LNCAP (cell line): ENCODE results near the gene PROSER3.

ENCODE experiments used
- TF ChIP-seq, protein P1 (sequence below): fragments of 450-650 bp; IDR thresholded peaks from 2 replicates; pipeline ENCODE4 v1.5.1; 2017; ENCODE audit warnings: mild to moderate bottlenecking

PROSER3 gene

DNA sequence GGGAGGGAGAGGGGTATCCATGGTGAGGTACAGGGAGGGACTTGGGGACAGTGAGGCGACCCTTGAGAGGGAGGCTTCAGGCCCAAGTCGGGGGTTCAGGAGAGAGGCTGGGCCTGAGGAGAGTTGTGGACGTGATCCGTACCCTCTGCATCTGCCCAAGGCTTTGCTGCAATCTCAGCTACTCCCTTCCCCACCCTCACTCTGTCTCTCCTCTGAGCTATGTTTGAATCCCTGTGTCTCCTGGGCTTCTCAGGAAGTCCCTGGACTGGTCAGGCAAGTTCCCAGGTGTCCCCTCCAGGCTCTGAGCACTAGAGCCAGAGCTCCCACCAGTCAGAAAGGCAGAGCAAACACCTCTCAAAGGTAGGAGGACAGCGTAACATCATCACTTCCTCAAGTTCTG lies 7.8 kb upstream of the PROSER3 start:
- TF ChIP-seq, protein P1, sequence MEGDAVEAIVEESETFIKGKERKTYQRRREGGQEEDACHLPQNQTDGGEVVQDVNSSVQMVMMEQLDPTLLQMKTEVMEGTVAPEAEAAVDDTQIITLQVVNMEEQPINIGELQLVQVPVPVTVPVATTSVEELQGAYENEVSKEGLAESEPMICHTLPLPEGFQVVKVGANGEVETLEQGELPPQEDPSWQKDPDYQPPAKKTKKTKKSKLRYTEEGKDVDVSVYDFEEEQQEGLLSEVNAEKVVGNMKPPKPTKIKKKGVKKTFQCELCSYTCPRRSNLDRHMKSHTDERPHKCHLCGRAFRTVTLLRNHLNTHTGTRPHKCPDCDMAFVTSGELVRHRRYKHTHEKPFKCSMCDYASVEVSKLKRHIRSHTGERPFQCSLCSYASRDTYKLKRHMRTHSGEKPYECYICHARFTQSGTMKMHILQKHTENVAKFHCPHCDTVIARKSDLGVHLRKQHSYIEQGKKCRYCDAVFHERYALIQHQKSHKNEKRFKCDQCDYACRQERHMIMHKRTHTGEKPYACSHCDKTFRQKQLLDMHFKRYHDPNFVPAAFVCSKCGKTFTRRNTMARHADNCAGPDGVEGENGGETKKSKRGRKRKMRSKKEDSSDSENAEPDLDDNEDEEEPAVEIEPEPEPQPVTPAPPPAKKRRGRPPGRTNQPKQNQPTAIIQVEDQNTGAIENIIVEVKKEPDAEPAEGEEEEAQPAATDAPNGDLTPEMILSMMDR: no peak

DNA sequence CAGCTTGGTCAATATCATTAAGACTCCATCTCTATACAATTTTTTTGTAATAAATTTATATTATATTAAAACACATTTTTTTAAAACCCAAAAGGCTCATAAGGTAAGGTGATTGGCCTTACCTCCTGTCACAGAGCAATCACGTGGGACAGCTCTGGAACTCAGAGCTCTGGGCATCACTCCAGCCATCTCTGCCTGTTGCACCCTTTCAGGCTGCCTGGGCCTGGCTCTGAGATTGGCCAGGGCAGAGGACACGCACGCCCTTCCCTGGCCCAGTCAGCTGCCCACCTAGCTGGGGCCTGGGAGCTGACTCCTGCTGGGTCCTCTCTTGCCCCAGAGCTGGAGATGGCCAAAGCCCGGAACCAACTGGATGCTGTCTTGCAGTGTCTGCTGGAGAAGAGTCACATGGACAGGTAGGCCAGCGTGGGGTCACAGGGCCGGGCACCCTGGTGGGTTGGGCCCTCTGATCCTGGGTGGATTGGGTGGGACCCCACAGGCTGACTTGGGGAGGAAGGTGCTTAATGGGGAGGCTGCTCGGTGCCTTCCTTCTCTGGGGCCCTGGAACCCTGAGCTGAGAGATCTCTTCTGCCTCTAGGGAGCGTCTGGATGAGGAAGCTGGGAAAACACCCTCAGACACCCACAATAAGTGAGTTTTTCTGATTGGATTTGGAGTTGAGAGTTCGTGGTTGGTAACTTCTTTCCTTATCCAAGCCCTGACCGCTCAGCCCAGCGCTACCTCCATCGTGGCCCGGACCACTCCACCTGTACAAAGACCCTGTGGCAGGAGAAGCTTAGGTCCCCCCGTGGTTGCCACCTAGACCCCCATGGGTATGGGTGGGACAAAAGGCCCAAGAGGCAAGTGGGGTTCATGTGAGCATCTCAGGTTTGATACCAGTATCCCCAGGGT lies 5.9 kb upstream of the PROSER3 start:
- TF ChIP-seq, protein P1: no peak

DNA sequence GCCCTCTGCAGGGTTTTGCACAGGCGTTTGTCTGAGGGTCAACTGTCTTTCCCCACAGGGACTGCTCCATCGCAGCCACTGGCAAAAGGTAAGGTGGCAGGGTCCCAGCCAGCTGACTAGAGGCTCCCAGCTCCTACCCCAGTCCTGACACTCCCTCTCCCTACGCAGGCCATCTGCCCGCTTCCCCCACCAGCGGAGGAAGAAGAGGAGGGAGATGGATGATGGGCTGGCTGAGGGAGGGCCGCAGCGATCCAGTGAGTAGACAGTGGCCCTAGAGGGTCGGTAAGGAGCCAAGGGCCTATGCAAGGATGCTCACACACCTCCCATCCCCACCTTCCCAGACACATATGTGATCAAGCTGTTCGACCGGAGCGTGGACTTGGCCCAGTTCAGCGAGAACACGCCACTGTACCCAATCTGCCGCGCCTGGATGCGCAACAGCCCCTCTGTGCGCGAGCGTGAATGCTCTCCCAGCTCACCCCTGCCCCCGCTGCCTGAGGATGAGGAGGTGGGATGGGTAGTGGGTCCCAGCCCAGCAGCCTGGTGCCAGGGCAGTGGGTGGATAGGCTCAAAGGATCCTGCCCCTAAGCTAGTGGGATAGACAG lies 5.1 kb upstream of the PROSER3 start:
- TF ChIP-seq, protein P1: no peak

DNA sequence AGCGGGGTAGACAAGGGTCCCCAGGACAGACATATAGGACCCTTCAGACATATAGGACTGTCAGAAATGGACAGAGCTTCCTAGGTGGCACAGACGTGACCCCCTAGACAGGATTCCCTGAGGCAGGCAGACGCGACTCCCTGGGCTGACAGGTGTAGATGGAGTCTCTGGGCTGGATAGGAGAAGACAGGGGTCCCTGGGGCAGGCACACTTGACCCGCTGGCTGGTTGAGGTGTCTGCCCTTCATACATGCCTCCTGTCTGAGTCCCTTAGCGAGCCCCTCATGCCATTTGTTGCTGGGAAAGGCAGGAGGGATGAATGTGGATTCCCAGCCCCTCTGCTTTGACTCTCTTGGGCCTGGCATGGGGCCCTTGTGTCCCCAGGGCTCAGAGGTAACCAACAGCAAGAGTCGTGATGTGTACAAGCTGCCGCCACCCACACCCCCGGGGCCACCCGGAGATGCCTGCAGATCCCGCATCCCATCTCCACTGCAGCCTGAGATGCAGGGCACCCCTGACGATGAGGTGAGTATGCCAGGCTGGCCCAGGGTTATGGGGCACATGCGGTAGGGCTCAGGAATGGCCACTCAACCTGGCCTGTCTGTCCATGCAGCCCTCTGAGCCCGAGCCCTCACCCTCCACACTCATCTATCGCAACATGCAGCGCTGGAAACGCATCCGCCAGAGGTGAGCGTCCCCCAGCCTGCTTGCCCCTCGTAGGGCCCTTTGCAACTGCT lies 4.2 kb upstream of the PROSER3 start:
- TF ChIP-seq, protein P1: no peak

DNA sequence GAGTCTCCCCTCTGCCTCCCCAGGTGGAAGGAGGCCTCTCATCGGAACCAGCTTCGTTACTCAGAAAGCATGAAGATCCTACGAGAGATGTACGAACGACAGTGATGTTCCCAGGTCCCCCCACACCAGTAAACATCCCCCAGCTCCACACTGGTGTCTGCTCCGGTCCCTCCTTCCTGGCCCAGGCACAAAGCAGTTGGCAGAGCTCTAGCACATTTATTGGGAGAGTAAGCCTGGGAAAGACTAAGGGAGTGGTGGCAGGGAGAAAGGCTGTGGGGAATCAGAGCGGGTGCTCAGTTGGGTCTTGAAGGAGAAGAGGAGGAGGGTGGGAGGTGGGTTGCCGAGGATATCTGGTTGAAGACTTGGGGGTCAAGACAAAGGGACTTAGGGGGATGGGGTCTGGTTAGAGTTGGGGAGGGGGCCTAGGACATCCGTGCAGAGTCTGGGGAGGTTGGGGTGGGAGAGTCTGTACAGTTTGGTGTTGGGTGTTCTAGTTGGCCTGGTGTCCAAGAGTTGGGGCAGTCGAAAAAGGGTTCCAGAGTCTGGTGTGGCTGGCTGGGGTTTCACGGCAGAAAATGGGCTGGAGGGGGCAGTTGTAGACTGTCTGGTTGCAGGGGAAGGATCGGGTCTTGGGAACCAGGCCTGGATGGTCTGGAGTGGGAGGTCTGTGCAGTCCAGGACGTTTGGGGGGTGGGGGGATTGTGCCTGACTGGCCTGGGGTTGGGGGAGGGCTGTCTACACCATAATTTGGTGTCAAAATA lies 3.4 kb upstream of the PROSER3 start:
- TF ChIP-seq, protein P1: no peak

DNA sequence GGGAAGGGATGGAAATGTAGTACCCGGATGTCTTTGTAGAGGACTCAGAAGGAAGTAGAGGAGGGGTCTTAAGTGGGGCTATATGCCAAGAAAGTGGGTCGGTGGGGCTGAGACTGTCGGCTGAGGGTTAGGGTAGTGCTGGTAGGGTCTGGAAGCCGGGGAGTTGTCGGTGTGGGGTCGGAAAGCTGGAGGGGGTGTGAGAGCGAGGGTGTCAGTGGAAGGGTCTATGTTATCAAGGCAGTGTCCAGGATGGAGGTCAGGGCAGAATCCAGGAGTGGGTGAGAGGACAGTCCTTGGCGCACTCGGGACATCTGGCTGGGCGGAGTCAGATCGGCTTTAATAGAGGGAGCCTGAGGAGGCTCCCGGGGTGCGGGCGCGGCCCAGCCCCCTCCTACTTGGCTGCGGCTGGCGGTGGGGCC lies 2.8 kb upstream of the PROSER3 start:
- TF ChIP-seq, protein P1: no peak
